DND-41 (cell line): ENCODE measurements around the gene MACROD2.

ENCODE experiments used
- ATAC-seq: fragments of 200-7000 bp; cut with Tn5 transposase; 3 replicates; pipeline ENCODE4 v1.9.1; 2021; ENCODE audit warnings: low read depth; ENCODE audit not compliant: insufficient read depth
- DNase-seq: peaks from one replicate; pipeline ENCODE4 v3.0.0-alpha.2; 2020
- H2AFZ ChIP-seq: 2 replicates; pipeline ENCODE4 v1.6.0; 2012; ENCODE audit warnings: low read depth, low read length
- H3K27ac ChIP-seq: 2 replicates; pipeline ENCODE4 v1.5.1; 2012; ENCODE audit warnings: low read length, inconsistent platforms
- H3K27me3 ChIP-seq: fragments of 200-600 bp; sonication (generic); 2 replicates; pipeline ENCODE4 v1.6.0; 2012; ENCODE audit warnings: low read length, mild to moderate bottlenecking, inconsistent platforms; ENCODE audit not compliant: insufficient read depth, poor library complexity
- H3K36me3 ChIP-seq: 2 replicates; pipeline ENCODE4 v1.5.1; 2012; ENCODE audit warnings: low read length, inconsistent platforms; ENCODE audit not compliant: insufficient read depth
- H3K4me1 ChIP-seq: 2 replicates; pipeline ENCODE4 v1.5.1; 2012; ENCODE audit warnings: mild to moderate bottlenecking, low read length; ENCODE audit not compliant: insufficient read depth
- H3K4me2 ChIP-seq: 2 replicates; pipeline ENCODE4 v1.6.0; 2012; ENCODE audit warnings: mild to moderate bottlenecking, moderate library complexity, low read length, inconsistent platforms; ENCODE audit not compliant: insufficient read depth
- H3K4me3 ChIP-seq, 2 experiments: fragments of 200-600 bp in 1 of 2; shearing (Covaris generic) in 1 of 2; 2 replicates each; pipeline ENCODE4 v1.5.1; 2012 to 2016; ENCODE audit warnings: inconsistent platforms in 2 of 2, low read length in 2 of 2, mild to moderate bottlenecking in 2 of 2, low read depth in 1 of 2, moderate library complexity in 1 of 2
- H3K79me2 ChIP-seq: 2 replicates; pipeline ENCODE4 v1.6.0; 2012; ENCODE audit warnings: low read length, inconsistent platforms; ENCODE audit not compliant: insufficient read depth
- H3K9ac ChIP-seq: 2 replicates; pipeline ENCODE4 v1.6.0; 2012; ENCODE audit warnings: low read depth, mild to moderate bottlenecking, inconsistent platforms, low read length, moderate library complexity
- H3K9me3 ChIP-seq: 2 replicates; pipeline ENCODE4 v1.5.1; 2012; ENCODE audit warnings: low read length, moderate library complexity, mild to moderate bottlenecking, inconsistent platforms; ENCODE audit not compliant: insufficient read depth, severe bottlenecking
- H4K20me1 ChIP-seq: 2 replicates; pipeline ENCODE4 v1.6.0; 2012; ENCODE audit warnings: low read length; ENCODE audit not compliant: insufficient read depth
- EZH2 ChIP-seq: IDR thresholded peaks from 3 replicates; pipeline ENCODE4 v1.6.1; 2012; ENCODE audit warnings: borderline replicate concordance, low read depth, mild to moderate bottlenecking, moderate library complexity, low read length, inconsistent platforms; ENCODE audit not compliant: severe bottlenecking
- TF ChIP-seq, protein P1 (sequence below): IDR thresholded peaks from 2 replicates; pipeline ENCODE4 v1.5.1; 2012; ENCODE audit warnings: borderline replicate concordance, low read length, moderate library complexity, mild to moderate bottlenecking; ENCODE audit not compliant: poor library complexity, severe bottlenecking; ENCODE audit errors: extremely low read depth

The MACROD2 gene

DNA sequence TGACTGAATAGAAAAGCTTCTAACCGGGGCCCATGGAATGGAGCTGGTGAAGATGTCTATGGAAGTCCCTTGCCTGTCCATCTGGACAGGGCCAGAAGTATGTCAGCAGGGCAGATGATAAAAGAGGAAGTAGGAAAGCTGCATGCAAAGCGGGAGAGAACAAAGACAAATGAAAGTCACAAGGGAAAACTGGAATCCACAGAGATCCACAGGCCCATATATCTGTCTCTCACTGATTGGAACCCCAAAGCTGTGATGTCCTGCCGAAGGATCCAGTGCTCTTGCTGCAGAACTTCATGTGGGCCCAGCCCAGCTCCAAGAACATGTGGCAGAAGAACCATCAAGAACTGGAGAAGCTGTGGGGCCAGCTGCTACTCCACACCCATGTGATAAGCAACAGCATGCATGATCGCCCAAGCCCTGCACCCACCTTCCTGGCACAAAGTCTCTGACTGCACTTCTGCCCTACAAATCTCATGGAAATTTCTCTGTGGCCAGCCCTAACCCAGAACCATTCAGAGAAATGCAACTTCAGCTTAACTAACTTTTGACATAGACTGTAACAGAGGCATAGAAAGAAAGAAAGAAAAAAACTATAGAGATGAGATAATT lies 1862.0 kb downstream of the MACROD2 start:
- no peaks in the 10 kb centered on the region for H3K4me1 ChIP-seq
- no peak overlapping the region for H3K27ac ChIP-seq
- no peaks in the 10 kb centered on the region for H3K36me3 ChIP-seq
- H3K9ac ChIP-seq = no peak overlapping the region
- TF ChIP-seq, protein P1, sequence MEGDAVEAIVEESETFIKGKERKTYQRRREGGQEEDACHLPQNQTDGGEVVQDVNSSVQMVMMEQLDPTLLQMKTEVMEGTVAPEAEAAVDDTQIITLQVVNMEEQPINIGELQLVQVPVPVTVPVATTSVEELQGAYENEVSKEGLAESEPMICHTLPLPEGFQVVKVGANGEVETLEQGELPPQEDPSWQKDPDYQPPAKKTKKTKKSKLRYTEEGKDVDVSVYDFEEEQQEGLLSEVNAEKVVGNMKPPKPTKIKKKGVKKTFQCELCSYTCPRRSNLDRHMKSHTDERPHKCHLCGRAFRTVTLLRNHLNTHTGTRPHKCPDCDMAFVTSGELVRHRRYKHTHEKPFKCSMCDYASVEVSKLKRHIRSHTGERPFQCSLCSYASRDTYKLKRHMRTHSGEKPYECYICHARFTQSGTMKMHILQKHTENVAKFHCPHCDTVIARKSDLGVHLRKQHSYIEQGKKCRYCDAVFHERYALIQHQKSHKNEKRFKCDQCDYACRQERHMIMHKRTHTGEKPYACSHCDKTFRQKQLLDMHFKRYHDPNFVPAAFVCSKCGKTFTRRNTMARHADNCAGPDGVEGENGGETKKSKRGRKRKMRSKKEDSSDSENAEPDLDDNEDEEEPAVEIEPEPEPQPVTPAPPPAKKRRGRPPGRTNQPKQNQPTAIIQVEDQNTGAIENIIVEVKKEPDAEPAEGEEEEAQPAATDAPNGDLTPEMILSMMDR = no peak
- no peak for TF ChIP-seq EZH2
- no peaks in the 10 kb centered on the region for H3K9me3 ChIP-seq
- no peak overlapping the region for H3K4me2 ChIP-seq
- DNase-seq = no peak
- no peak overlapping the region for H3K4me3 ChIP-seq
- no peaks in the 10 kb centered on the region for H3K79me2 ChIP-seq
- no peaks in the 10 kb centered on the region for H3K27me3 ChIP-seq
- ATAC-seq = no peak
- H2AFZ ChIP-seq = no peak overlapping the region
- H4K20me1 ChIP-seq = no peaks in the 10 kb centered on the region

DNA sequence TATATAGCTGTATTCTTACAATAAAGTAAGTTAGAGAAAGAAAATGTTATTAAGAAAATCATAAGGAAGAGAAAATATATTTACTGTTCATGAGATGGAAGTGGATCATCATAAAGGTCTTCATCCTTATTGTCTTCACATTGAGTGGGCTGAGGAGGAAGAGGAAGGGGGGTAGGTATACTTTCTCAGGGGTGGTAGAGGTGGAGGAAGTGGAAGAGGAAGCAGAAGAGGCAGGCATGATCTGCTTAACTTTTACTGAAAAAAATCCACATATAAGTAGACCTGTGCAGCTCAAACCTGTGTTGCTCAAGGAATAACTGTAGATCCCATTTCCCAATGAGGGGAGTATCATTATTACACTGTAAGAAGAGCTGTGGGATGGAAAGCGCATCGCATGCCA lies 1863.7 kb downstream of the MACROD2 start:
- Histone ChIP-seq H4K20me1 (no peaks in the 10 kb centered on the region), H3K79me2 (no peaks in the 10 kb centered on the region), H3K4me2 (no peak overlapping the region), H3K27me3 (no peaks in the 10 kb centered on the region), H3K9me3 (no peaks in the 10 kb centered on the region), H3K27ac (no peak overlapping the region), H3K9ac (no peak overlapping the region), H3K4me3 (no peak overlapping the region), H2AFZ (no peak overlapping the region), H3K36me3 (no peaks in the 10 kb centered on the region), H3K4me1 (no peaks in the 10 kb centered on the region)
- no peak for TF ChIP-seq EZH2
- TF ChIP-seq, protein P1 = no peak
- ATAC-seq (no peak), DNase-seq (no peak)

DNA sequence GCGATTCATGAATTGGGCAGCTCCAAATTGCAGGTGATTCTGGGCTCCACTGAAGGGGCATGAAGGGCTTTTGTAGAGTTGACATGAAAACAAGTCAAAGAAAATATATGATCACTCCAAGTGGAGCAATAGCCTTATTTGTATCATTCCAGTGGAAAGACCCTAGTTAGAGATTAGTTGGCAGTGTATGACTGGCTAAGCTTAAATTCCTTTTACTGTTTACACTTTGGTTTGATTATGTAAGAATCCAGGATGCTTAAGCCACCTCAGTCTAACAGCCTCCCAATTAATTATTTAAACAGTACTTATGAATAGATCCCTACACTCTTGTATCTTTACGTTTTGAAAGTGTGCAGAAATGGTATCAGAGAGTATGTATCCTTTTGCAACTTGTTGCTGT lies 1865.5 kb downstream of the MACROD2 start:
- TF ChIP-seq EZH2 = no peak
- TF ChIP-seq, protein P1 = no peak
- no peak for DNase-seq
- no peak for ATAC-seq
- Histone ChIP-seq H2AFZ (no peak overlapping the region), H3K9me3 (no peaks in the 10 kb centered on the region), H3K9ac (no peak overlapping the region), H3K27me3 (no peaks in the 10 kb centered on the region), H3K4me1 (no peaks in the 10 kb centered on the region), H3K27ac (no peak overlapping the region), H4K20me1 (no peaks in the 10 kb centered on the region), H3K79me2 (no peaks in the 10 kb centered on the region), H3K4me2 (no peak overlapping the region), H3K36me3 (no peaks in the 10 kb centered on the region), H3K4me3 (no peak overlapping the region)
